ENCODE results near the gene FXYD5. TPM values are rescaled to one million over a fixed set of nuclear protein-coding genes. Genes with fewer than 3 reads are reported as not detected.

FXYD5 gene
- total RNA-seq, 2 donors from 2014 or later = 14.9 to 18.3 TPM

DNA sequence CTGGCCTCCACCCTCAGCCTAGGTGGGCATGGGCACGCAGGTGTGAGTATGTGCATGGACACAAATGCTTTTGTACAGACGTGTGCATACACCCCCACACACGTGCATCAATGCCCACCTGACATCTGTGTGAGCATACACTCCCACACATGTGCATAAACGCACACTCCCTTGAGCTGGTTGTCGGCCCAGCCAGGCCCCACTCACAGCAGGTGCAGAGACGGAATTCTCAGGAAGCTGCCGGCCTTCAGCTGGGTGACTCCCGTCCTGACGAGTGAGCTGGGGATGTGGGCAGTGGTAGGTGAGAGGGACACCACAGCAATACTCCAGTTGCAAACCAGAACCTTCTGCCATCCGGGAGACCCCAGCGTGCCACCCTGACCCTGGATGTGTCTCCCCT is 20.7 kb upstream of the FXYD5 start:
- intact Hi-C loops (cut with DNase I, micrococcal nuclease) = no loop called here
- ATAC-seq (no peak), DNase-seq (peak in 1 of 2 donors; percentile 24)

DNA sequence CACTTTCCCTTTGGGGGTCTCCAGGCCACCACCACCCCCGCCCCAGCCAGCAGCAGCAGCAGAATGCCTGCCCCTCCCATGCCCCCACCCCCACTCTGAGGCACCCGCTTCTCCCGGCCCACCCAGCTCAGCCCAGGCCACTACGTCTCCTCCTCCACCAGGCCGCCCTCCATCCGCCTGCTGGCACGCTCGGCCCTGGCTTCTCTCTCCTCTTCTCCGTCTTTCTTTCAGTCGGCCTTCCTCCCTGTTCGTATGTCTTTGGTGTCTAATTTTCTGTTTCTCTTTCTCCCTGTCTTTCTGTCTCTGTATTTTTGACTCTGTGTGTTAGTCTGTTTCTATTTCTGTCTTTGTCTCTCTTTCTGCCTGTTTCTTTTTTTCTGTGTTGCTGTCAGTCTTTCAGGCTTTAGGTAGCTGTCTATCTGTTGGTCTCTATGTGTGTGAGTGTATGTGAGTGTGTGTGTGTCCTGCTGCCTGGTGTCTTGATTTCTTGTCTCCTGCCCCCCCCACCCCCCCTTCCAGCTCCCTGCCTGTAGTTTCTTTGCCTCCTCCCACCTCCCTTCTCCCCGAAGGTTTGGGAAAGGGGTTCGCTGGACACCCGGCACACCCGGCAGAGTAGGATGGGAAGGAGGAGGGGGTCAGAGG is 19.8 kb upstream of the FXYD5 start, which contains the start of gene LGI4:
LGI4 (minus strand) TSS at position 459 of the 642 bp plus-strand sequence; CDS start at position 80, 379 bp downstream.
- intact Hi-C loops (cut with DNase I, micrococcal nuclease) = no loop called here
- DNase-seq = no peak

DNA sequence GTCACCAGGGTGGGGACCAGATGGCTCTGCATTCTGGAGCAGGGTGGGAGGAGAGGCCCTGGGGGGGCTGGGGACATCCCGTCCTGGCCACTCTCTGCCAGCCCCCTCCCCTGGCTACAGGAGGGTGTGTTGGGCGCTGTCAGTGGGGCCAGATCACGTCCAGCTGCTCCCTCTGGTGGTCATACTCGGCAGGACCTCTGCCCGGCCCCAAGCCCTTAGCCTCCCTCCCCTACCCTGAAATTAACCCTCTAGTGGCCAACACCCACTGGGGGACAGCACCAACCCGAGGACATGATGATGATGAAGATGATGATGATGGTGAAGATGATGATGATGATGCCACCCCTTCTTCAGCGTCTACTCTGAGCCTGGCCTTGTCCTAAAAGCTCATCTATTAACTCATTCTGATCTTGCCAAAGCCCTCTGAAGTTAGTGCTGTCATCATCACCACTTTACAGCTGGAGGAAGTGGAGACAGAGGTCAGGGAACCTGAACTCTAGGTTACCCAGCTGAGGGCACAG is 19.1 kb upstream of the FXYD5 start:
- intact Hi-C loops (cut with DNase I, micrococcal nuclease) = no loop called here
- peak; percentile 79 to 89 for DNase-seq
- ATAC-seq = peak; percentile 60

More for the DNA sequence above, 19.8 kb upstream of the FXYD5 start, which contains the start of gene LGI4:
- ATAC-seq = no peak

DNA sequence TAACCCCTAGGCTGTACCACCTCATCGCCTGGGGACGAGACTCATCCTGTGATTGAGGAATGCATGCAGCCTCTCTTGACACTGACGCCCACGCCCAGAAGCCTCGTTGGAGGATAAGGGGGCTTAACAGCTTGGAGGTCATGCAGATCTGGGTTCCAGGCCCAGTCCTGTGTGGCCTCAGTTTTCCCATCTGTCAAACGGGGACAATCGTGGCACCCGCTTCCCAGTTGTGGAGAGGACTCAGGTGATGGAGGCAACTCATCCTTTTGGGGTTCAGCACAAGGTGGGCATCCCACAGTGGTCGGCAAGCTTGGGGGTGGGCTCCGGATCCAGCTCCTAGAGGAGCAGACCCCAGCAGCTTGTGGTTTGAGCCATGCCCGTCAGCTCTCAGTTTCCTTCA is 18.3 kb upstream of the FXYD5 start:
- intact Hi-C loops (cut with DNase I, micrococcal nuclease) = no loop called here
- ATAC-seq (no peak), DNase-seq (no peak)

DNA sequence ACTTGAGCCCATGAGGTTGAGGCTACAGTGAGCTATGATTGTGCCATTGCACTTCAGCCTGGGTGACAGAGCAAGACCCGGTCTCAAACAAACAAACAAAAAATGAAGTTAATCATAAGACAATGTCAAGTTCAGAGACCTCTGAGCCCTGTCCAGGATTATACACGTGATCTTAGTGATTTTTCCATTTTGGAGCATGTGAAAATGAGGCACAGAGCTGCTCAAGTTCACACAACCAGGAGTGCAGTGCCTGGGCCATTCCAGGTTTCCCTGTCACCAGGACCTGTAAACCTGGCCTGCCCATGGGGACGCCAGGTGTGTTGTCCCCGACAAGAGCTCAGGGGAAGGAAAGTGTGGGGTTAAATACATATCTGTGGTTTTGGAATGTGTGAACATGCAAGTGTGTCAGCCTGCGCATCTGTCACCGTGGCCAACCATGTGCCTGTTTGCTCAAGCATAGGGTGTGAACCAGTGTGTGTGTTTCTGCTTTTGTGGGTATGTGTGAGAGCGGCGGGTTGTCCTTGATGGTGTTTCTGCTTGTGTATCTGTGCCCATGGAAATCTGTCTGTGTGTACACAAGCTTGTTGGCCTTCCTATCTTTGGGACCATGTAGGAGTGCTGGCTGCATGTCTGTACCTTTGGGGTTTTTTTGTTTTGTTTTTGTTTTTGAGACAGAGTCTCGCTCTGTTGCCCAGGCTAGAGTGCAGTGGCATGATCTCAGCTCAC is 17.4 kb upstream of the FXYD5 start:
- peak; percentile 36 to 49 for DNase-seq
- intact Hi-C loops (cut with DNase I, micrococcal nuclease) = no loop called here
- no peak for ATAC-seq

DNA sequence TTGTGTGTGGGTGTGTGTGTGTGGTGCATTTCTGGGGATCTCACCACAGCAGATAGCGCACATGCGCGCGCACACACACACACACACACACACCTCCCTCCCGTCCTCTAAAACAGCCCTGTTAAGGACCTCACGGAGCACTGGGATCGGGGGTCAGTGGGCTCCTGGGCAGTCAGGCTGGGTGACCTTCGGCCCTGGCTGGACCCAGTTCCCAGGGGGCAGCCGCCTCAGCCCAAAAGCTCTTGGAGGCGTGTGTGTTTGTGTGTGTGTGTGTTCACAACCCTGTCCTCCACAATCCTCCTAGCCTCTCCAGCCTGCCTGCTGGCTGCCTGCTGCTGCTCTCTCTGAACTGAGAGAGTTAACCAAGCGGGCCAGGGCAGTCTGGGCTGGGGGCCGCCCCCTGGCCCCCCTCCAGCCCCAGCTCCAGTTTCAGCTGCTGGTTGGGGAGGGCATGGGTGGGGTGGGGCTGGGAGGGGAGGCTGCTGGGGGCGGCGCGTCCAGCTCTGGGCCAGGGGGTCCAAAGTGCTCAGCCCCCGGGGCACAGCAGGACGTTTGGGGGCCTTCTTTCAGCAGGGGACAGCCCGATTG is 16.1 kb upstream of the FXYD5 start, which contains the start of gene FXYD1:
FXYD1 (plus strand) TSS at position 520 of the 588 bp plus-strand sequence. CDS start 1,256 bp downstream, outside the sequence.
- ATAC-seq (no peak), DNase-seq (peak; percentile 22 to 34)
- intact Hi-C loops (cut with DNase I, micrococcal nuclease) = no loop called here

DNA sequence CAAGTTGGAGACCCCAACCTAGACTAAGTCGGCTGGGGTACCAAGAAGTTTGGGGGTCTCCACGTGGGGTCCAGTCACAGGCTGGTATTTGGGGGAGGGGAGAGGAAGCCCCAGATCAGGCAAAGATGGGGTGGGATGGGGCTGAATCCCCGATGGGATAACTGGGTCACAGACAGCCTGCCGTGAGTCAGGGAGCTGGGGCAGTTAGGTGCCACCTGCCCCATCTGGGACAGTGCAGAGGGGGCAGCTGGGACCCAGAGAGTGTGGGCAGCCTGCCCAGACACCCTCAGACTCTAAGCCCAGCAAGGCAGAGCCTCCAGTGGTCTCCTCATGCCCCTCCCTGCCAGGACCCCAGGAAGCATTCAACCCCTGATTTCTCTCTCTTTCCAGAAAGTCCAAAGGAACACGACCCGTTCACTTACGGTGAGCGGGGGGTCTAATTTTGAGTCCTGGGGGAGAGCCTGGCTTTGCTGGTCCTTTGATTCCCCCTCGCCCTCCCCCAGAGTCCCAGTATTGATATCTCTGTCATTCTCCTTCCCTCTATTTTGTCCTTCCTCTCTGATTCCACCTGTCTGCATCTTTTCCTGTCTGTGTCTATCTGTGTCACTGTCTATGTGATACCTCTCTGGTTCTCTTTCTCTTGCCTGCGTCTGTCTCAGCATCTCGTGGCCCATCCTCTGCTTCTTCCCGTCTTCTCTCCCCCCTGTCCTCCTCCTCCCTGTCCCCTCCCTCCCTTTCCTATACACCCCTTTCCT is 14.2 kb upstream of the FXYD5 start:
- DNase-seq (peak; percentile 21 to 39), ATAC-seq (no peak)
- intact Hi-C loops (cut with DNase I, micrococcal nuclease) = loop anchor here in 1 of 2 donors (10.0 kb wide), 2 partner anchors 76 to 134 kb away; no protein-coding TSS in a partner anchor

DNA sequence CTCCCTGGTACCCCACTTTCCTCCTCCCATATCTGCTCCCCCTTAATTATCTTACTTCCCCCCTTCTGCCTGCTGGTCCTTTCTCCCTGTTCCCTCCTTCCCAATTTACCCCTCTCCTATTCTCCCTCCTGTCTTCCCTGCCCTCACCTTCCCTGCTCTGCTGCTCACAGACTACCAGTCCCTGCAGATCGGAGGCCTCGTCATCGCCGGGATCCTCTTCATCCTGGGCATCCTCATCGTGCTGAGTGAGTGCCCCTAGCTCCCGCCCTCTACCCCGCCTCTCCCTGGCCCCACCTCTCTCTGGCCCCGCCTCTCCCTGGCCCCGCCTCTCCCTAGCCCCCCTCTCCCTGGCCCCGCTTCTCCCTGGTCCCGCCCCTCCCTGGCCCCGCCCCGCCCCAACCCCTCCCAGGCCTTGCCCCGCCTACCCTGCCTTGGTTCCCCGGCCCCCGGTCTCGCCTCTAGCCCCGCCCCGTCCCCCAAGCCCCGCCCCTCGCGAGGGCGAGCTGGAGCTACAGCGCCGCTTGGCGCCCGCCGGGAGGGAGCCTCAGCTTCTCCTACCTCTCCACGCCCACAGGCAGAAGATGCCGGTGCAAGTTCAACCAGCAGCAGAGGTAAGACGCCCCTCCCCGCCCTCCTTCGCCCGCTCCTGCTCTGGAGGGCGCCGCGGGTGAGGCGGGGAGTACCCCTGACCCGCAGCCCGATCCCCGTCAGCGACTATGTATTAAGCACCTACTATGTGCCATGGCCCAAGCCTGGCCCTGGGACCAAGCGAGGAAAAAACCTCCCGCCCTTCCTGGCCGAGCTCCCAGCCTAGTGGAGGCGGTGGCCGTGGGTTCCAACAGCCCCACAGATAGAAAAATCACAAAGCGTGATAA is 13.3 kb upstream of the FXYD5 start:
- intact Hi-C loops (cut with DNase I, micrococcal nuclease) = loop anchor here in 1 of 2 donors (10.0 kb wide), 2 partner anchors 76 to 134 kb away; no protein-coding TSS in a partner anchor
- peak; percentile 84 for ATAC-seq
- DNase-seq = peak; percentile 93 to 96

DNA sequence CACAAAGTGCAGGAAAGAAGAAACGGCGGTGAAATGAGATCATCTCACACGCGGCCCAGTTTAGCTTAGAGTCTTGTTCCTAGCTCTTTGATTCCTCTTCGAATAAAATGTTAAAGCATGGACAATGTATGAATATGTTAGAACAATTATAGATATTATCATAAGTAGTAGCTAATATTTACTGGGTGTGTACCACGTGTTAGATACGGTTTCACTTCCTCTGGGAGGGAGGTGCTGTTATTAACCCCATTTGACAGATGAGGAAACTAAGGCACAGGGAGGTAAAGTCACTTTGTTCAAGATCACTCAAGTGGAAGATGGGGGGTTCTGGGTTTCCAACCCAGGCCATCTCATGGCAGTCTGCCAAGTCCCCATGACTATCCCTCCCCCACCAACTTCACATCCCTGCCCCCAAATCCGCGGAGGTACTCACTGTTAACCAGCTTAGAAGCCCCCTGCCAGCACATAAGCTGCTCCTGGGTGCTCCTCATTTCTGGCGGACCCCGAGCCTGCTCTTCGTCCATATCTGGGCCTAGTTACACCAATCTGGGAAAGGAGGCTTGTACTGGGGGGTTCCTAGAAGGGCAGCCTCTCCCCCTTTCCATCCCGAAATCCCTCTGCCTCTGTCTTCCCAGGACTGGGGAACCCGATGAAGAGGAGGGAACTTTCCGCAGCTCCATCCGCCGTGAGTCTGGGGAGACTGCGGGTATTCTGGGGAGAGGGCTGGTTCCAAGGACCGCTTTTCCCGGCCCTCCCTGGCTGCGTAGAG is 12.5 kb upstream of the FXYD5 start:
- intact Hi-C loops (cut with DNase I, micrococcal nuclease) = loop anchor here in 1 of 2 donors (10.0 kb wide), 2 partner anchors 77 to 133 kb away; no protein-coding TSS in a partner anchor
- no peak for ATAC-seq
- peak in 1 of 2 donors; percentile 39 for DNase-seq

DNA sequence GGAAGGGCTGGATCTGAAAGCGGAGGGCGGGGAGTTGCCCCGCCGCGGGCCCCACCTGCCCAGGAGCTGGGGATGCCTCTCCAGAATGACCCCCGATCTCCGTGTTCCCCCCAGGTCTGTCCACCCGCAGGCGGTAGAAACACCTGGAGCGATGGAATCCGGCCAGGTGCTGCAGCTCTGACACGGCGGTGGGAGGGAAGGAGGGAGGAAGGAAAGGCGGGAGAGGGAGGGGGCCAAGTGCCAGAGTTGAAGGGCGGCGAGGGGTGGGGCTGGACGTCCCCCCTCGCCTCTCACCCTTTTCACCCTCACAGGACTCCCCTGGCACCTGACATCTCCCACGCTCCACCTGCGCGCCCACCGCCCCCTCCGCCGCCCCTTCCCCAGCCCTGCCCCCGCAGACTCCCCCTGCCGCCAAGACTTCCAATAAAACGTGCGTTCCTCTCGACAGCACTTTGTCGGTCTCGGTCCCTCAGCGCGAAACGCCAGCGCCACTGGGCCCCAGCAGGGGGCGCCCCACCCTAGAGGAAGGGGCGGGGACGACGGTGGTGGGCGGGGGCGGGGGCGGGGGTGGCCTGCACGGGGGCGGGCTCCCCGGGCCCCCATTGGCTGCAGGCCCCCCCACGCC is 11.8 kb upstream of the FXYD5 start:
- intact Hi-C loops (cut with DNase I, micrococcal nuclease) = loop anchor here in 1 of 2 donors (10.0 kb wide), 2 partner anchors 78 to 132 kb away; no protein-coding TSS in a partner anchor
- ATAC-seq (no peak), DNase-seq (peak; percentile 37 to 63)

DNA sequence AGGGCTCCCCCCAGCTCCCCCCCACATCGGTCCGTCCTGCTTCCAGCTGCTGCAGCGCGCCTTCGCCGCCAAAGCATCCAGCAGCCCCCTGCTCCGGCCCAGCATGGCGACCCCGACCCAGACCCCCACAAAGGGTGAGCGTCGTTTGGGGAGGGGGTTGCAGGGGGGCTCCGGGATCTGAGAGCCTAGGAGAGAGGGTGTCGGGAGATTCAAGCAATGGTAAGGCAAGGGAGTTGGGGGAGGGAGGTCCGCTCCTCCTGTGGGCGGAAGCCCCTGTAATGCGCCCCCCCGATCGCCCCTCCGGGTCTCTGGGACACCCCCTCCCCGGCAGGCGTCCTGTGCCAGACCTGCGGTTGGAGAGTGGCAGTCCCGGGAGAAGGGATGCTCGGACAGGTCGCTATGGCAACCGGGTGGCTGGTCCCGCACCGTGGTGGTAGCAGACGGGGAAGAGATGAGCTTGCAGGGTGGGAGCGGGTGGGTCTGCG is 11.3 kb upstream of the FXYD5 start, which contains the start of gene FXYD7:
FXYD7 (plus strand) TSS at position 25 of the 485 bp plus-strand sequence; CDS start at position 104, 79 bp downstream.
- no peak for ATAC-seq
- intact Hi-C loops (cut with DNase I, micrococcal nuclease) = loop anchor here in 1 of 2 donors (10.0 kb wide), 2 partner anchors 78 to 132 kb away; no protein-coding TSS in a partner anchor

DNA sequence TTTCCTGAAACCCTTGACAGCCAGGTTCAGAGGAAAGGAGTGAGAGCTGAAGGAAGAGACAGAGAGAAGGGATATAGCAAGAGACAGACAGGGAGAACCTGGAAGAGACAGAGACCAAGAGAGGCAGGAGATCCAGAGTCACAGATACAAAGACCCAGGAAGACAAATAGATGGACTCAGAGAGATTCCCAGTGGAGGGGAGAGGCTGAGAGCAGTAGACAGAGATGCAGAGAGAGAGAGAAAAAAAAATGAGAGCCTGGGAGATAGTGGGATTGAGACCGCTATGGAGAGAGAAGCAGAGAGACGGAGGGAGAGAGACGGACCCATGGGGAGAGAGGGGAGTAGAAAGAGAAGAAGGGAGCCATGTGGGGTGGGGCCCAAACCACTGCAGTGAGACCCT is 10.7 kb upstream of the FXYD5 start:
- intact Hi-C loops (cut with DNase I, micrococcal nuclease) = loop anchor here in 1 of 2 donors (10.0 kb wide), 2 partner anchors 79 to 131 kb away; no protein-coding TSS in a partner anchor
- ATAC-seq = no peak
- no peak for DNase-seq

More for the DNA sequence above, 11.3 kb upstream of the FXYD5 start, which contains the start of gene FXYD7:
- DNase-seq = peak in 1 of 2 donors; percentile 40

DNA sequence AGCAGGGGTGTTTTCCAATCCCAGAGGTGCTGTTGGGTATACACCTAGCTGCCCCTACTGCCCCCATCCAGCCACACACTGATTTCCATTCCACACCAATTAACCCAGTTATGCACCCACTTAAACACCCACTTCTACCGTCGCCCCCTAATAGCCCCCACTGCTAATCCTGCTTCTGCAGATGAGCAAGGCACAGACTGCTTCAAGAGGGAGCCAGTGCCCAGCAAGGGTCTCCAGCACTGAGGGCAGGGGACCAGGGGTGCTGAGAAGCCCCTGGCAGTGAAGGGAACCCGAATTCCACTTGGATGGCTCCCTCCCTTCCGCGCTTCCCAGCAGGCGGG is 10.3 kb upstream of the FXYD5 start:
- no peak for ATAC-seq
- intact Hi-C loops (cut with DNase I, micrococcal nuclease) = loop anchor here in 1 of 2 donors (10.0 kb wide), 2 partner anchors 79 to 131 kb away; no protein-coding TSS in a partner anchor
- DNase-seq = no peak

DNA sequence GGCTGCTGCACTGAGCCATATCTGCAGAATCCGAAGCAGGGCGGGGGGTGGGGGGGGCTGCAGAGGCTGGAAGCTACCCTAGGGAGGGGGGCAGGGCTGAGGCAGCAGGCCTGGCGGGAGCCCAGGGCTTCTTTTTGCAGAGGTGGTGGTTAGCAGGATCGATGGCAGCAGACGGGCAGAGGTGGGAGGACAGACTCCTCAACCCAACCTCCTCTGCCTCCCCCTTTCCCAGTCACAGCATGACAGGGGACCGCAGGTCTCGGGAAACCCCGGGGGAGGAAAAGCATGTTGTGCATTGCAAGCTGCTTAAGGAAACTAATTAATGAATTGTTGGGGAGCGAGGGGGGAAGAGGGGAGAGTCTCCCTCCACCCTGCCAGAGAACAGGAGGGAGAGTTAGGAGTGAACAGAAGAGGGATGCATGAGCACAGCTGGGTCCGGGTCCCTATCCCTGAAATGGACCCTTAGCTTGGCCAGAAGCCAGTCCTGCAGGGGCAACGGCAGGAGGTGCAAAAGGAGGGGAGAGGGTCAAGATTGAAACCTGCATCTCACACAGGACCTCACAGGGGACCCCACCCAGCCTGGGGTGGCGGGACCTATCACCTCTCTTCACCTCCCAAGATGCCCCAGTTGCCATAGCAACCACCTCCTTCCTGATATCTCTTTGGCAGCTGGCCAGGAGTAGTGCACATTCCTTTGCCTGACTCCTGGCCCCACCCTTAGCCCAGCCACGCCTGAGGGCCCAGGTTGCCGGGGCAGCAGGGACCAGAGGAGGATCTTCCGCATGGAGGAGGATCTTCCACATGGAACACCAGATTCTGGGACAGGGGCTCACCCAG is 9.7 kb upstream of the FXYD5 start:
- intact Hi-C loops (cut with DNase I, micrococcal nuclease) = loop anchor here in 1 of 2 donors (10.0 kb wide), 2 partner anchors 80 to 130 kb away; no protein-coding TSS in a partner anchor
- ATAC-seq (peak; percentile 42), DNase-seq (peak; percentile 80 to 89)

Data from left colon (tissue), 2 donors.